Mesothelial cell of epicardium (in vitro differentiated cells): Measurements from ENCODE around the gene ACTMAP. TPM values are rescaled to one million over a fixed set of nuclear protein-coding genes. Genes with fewer than 3 reads are reported as not detected.
A peak's percentile ranks its signal among the peaks of the same experiment; 100 is the strongest.
"Not testable (repeated sequence)": the region's sequence is repeated elsewhere in the genome, so short reads cannot be mapped to it uniquely, and the experiment has no call there.

Experiments used
- DNase-seq, 2 experiments: peaks; one replicate each; pipeline ENCODE4 v3.0.0; 2021; ENCODE audit warnings: low spot score in 2 of 2; ENCODE audit not compliant: unreplicated experiment in 2 of 2
- H3K27ac Mint-ChIP-seq: 2 replicates; pipeline ENCODE4 v1.8.0; 2021; ENCODE audit warnings: mixed read lengths
- H3K27me3 Mint-ChIP-seq: 2 replicates; pipeline ENCODE4 v1.8.0; 2021; ENCODE audit warnings: low read depth, mixed read lengths
- H3K36me3 Mint-ChIP-seq: 2 replicates; pipeline ENCODE4 v1.8.0; 2021; ENCODE audit warnings: mixed read lengths
- H3K4me1 Mint-ChIP-seq: 2 replicates; pipeline ENCODE4 v1.8.0; 2021; ENCODE audit warnings: mixed read lengths
- H3K4me3 Mint-ChIP-seq: 2 replicates; pipeline ENCODE4 v1.8.0; 2021; ENCODE audit warnings: mild to moderate bottlenecking, moderate library complexity, mixed read lengths
- H3K9me3 Mint-ChIP-seq: 2 replicates; pipeline ENCODE4 v1.8.0; 2021; ENCODE audit warnings: mixed read lengths
- CTCF ChIP-seq: fragments of 200-600 bp; sonication (generic); IDR thresholded peaks from one replicate; pipeline ENCODE4 v1.5.0; 2021; ENCODE audit warnings: antibody characterized with exemption; ENCODE audit not compliant: unreplicated experiment
- total RNA-seq: library from RNA; stranded (reverse); gene quantifications from 3 replicates; pipeline ENCODE4 v1.2.1, GENCODE V29; 2021

The ACTMAP gene
- total RNA-seq, 1 donor from 2014 or later: 15.0 TPM

DNA sequence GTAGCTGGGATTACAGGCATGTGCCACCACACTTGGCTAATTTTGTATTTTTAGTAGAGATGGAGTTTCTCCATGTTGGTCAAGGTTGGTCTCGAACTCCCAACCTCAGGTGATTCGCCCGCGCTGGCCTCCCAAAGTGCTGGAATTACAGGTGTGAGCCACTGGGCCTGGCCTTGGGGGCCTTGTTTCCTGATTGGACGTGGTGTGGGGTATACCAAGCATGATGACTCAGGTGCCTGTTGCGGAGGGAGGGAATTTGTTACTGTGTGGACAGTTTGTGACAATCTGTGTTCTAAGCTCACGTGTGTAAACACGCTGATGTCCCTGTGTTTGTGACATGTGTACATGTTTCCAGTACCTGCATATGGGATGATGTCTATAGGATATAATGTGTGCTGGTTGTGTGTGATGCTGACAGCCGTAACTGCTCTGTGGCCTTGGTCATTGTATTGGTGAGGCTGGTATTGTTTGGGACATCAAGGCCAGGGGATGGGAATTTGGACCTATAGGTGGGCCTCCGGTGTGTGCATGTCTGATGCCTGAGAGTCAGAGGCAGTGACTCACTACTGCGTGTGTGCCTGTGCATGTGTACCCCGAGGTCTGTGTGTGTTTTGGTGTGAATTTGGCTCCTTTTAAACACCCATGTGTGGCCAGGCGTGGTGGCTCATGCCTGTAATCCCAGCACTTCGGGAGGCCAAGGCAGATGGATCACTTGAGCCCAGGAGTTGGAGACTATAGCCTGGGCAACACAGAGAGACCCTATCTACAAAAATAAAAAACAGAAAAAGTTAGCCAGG lies 47.1 kb upstream of the ACTMAP start:
- no peaks in the 10 kb centered on the region for H3K9me3 Mint-ChIP-seq
- peaks cover 24% of the 10 kb centered on the region for H3K4me1 Mint-ChIP-seq
- H3K36me3 Mint-ChIP-seq: peaks cover 1% of the 10 kb centered on the region
- H3K4me3 Mint-ChIP-seq: peak overlapping the region; percentile 85
- H3K27me3 Mint-ChIP-seq: no peaks in the 10 kb centered on the region
- no peak for DNase-seq
- TF ChIP-seq CTCF: no peak
- peak overlapping the region; percentile 99 for H3K27ac Mint-ChIP-seq

GRCh38 chr19:40791996-40792395 lies 41.7 kb upstream of the ACTMAP start:
- Mint-ChIP-seq H3K27me3 (no peaks in the 10 kb centered on the region), H3K4me3 (no peak overlapping the region), H3K9me3 (no peaks in the 10 kb centered on the region), H3K4me1 (no peaks in the 10 kb centered on the region), H3K27ac (no peak overlapping the region), H3K36me3 (peaks cover 12% of the 10 kb centered on the region)
- no peak for DNase-seq
- TF ChIP-seq CTCF: no peak

DNA sequence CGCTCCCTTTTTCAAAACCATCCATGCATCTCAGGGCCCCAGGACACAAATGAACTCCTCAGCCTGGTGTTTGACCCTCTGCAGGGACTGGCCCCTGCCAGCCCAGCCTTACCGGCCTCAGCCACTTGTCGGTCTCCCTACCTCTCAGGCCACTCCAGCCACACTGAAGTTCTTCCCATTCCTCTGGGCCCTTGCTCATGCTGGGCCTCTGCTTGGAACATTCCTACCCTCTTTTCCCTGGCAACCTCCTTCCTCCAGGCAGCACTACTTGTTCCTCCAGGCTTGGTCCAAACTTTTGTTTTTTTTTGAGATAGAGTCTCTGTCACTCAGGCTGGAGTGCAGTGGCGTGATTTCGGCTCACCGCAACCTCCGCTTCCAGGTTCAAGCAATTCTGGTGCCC lies 41.1 kb upstream of the ACTMAP start:
- Mint-ChIP-seq H3K36me3 (peaks cover 12% of the 10 kb centered on the region), H3K4me3 (no peak overlapping the region), H3K27ac (no peak overlapping the region), H3K4me1 (no peaks in the 10 kb centered on the region), H3K9me3 (no peaks in the 10 kb centered on the region), H3K27me3 (no peaks in the 10 kb centered on the region)
- TF ChIP-seq CTCF: no peak
- no peak for DNase-seq

DNA sequence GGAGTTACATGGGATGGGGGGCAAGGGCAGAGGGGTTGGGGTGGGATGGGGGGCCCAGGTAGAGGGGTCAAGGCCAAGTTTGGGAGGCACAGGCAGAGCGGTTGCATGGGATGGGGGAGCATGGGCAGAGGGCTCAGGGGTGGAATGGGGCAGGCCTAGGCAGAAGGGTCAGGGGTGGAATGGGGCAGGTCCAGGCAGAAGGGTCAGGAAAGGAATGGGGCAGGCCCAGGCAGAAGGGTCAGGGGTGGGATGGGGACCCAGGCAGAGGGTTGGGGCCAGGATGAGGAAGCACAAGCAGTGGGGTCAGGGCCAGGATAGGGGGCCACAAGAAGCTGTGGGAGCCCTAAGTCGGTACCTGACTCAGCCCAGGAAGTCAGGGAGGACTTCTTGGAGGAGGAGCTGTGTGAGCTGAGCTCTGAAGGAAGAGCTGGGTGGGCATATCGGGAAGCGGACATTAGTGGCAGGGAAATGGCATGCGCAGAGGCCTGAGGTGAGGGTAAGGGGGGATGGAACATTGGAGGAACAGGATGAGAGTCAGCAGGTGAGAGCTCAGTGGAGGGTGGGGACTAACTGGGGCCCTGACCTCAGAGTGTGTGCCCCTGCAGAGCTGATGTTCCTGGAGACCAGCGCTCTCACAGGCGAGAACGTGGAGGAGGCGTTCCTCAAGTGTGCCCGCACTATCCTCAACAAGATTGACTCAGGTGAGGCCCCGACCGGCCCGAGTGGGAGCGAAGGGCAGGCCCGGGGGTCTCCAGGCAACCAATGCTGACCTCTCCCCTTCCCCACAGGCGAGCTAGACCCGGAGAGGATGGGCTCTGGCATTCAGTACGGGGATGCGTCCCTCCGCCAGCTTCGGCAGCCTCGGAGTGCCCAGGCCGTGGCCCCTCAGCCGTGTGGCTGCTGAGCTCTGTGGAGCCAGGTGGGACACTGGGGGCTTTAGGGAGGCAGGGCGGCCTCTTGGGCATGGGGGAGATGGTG lies 36.1 kb upstream of the ACTMAP start:
- Mint-ChIP-seq H3K27me3 (no peaks in the 10 kb centered on the region), H3K36me3 (peaks cover 10% of the 10 kb centered on the region), H3K27ac (no peak overlapping the region), H3K4me3 (no peak overlapping the region), H3K4me1 (no peaks in the 10 kb centered on the region), H3K9me3 (no peaks in the 10 kb centered on the region)
- TF ChIP-seq CTCF: no peak
- no peak for DNase-seq

DNA sequence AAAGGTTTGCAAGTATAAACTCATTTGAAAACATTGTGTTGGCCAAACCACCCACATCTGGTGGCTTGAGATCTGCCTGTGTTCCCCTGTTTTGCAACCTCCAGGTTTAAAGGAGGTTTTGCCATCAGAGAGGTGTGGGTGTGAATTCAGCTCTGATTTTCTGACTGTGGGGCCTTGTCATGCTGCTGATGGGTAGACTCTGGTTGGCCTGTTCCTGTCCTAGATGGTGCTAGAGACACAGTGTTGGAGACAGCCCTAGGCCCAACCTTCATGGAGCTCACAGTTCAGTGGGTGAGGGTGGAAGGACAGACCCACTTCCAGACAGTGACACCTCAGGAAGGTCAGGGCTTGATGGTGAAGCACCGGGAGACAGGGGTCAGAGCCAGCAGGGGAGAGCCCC lies 35.2 kb upstream of the ACTMAP start:
- peaks cover 8% of the 10 kb centered on the region for H3K36me3 Mint-ChIP-seq
- no peaks in the 10 kb centered on the region for H3K4me1 Mint-ChIP-seq
- no peaks in the 10 kb centered on the region for H3K27me3 Mint-ChIP-seq
- no peaks in the 10 kb centered on the region for H3K9me3 Mint-ChIP-seq
- no peak for TF ChIP-seq CTCF
- no peak overlapping the region for H3K27ac Mint-ChIP-seq
- H3K4me3 Mint-ChIP-seq: no peak overlapping the region
- DNase-seq: no peak

- not testable (repeated sequence) for H3K4me3 Mint-ChIP-seq, H3K36me3 Mint-ChIP-seq, H3K27ac Mint-ChIP-seq, H3K9me3 Mint-ChIP-seq, H3K4me1 Mint-ChIP-seq, DNase-seq, H3K27me3 Mint-ChIP-seq
Measured at GRCh38 chr19:40784146-40784545, 33.9 kb upstream of the ACTMAP start.
